GM23338 (cell line): ENCODE data around the gene MYLK4. TPM values are rescaled to one million over a fixed set of nuclear protein-coding genes. Genes with fewer than 3 reads are reported as not detected.

Source experiments
- ATAC-seq: fragments of 200-7000 bp; cut with Tn5 transposase; 3 replicates; pipeline ENCODE4 v1.9.1; 2020
- DNase-seq: peaks from one replicate; pipeline ENCODE4 v3.0.0-alpha.2; 2015; ENCODE audit warnings: low spot score
- H2AFZ ChIP-seq: fragments of 200-600 bp; sonication (generic); 2 replicates; pipeline ENCODE4 v1.8.0; 2016; ENCODE audit warnings: antibody characterized with exemption, mild to moderate bottlenecking, moderate library complexity
- H3F3A ChIP-seq: fragments of 200-600 bp; sonication (generic); replicated peaks from 2 replicates; pipeline ENCODE4 v1.8.0; 2017; ENCODE audit warnings: antibody characterized with exemption, mixed run types, low read depth
- H3K27ac ChIP-seq: fragments of 200-600 bp; sonication (generic); 2 replicates; pipeline ENCODE4 v1.6.1; 2016; ENCODE audit warnings: low read depth
- H3K27me3 ChIP-seq: fragments of 200-600 bp; sonication (generic); 2 replicates; pipeline ENCODE4 v1.8.0; 2016; ENCODE audit warnings: mild to moderate bottlenecking, mixed run types, moderate library complexity; ENCODE audit not compliant: insufficient read depth
- H3K36me3 ChIP-seq: fragments of 200-600 bp; sonication (generic); 2 replicates; pipeline ENCODE4 v1.8.0; 2016; ENCODE audit warnings: mild to moderate bottlenecking; ENCODE audit not compliant: insufficient read depth
- H3K4me1 ChIP-seq: fragments of 200-600 bp; sonication (generic); 2 replicates; pipeline ENCODE4 v1.8.0; 2016; ENCODE audit warnings: mild to moderate bottlenecking, moderate library complexity; ENCODE audit not compliant: insufficient read depth
- H3K4me2 ChIP-seq: fragments of 200-600 bp; sonication (generic); 2 replicates; pipeline ENCODE4 v1.7.1; 2017; ENCODE audit warnings: mixed run types
- H3K4me3 ChIP-seq: fragments of 200-600 bp; sonication (generic); 2 replicates; pipeline ENCODE4 v1.6.1; 2016; ENCODE audit warnings: mixed run types
- H3K79me2 ChIP-seq: fragments of 200-600 bp; sonication (generic); replicated peaks from 2 replicates; pipeline ENCODE4 v1.8.0; 2017; ENCODE audit warnings: mild to moderate bottlenecking; ENCODE audit not compliant: insufficient read depth
- H3K9me2 ChIP-seq: fragments of 200-600 bp; sonication (generic); 2 replicates; pipeline ENCODE4 v1.8.0; 2017; ENCODE audit not compliant: insufficient read depth
- H4K20me1 ChIP-seq: fragments of 200-600 bp; sonication (generic); replicated peaks from 2 replicates; pipeline ENCODE4 v1.8.0; 2017; ENCODE audit warnings: mild to moderate bottlenecking; ENCODE audit not compliant: insufficient read depth
- H3K27ac Mint-ChIP-seq: 2 replicates; pipeline ENCODE4 v1.8.0; 2020; ENCODE audit warnings: inconsistent platforms, mild to moderate bottlenecking, moderate library complexity, mixed read lengths
- H3K27me3 Mint-ChIP-seq: 3 replicates; pipeline ENCODE4 v1.8.0; 2022; ENCODE audit warnings: low read depth, mild to moderate bottlenecking, moderate library complexity, mixed read lengths, inconsistent platforms; ENCODE audit not compliant: insufficient read depth, poor library complexity
- H3K36me3 Mint-ChIP-seq: 3 replicates; pipeline ENCODE4 v1.8.0; 2021; ENCODE audit warnings: low read depth, mild to moderate bottlenecking, inconsistent platforms, moderate library complexity, mixed read lengths
- H3K4me1 Mint-ChIP-seq: 3 replicates; pipeline ENCODE4 v1.8.0; 2020; ENCODE audit warnings: mild to moderate bottlenecking, inconsistent platforms, mixed read lengths
- H3K4me3 Mint-ChIP-seq: 3 replicates; pipeline ENCODE4 v1.8.0; 2021; ENCODE audit warnings: moderate library complexity, mild to moderate bottlenecking, inconsistent platforms, mixed read lengths
- H3K9me3 Mint-ChIP-seq: 3 replicates; pipeline ENCODE4 v1.8.0; 2020; ENCODE audit warnings: moderate library complexity, mild to moderate bottlenecking, inconsistent platforms, mixed read lengths
- CREB1 ChIP-seq: fragments of 250-450 bp; sonication (Bioruptor Pico); IDR thresholded peaks from 2 replicates; pipeline ENCODE4 v1.5.0; 2020; ENCODE audit warnings: low read depth, mild to moderate bottlenecking, moderate library complexity
- CTCF ChIP-seq, 2 experiments: fragments of 200-600 bp in 1 of 2; sonication (generic) in 1 of 2; conservative IDR thresholded peaks; 2 replicates each; pipeline versions ENCODE4 v1.5.1 to v1.6.1; 2016 to 2017; ENCODE audit warnings: antibody characterized with exemption in 2 of 2, low read depth in 2 of 2, mild to moderate bottlenecking in 2 of 2, moderate library complexity in 1 of 2
- ETS1 ChIP-seq: IDR thresholded peaks from 2 replicates; pipeline ENCODE4 v1.6.1; 2016; ENCODE audit warnings: antibody characterized with exemption
- EZH2 ChIP-seq: fragments of 200-600 bp; sonication (generic); IDR thresholded peaks from one replicate; pipeline ENCODE4 v1.8.0; 2017; ENCODE audit warnings: antibody characterized with exemption, mild to moderate bottlenecking, low read depth; ENCODE audit not compliant: unreplicated experiment
- EZH2phosphoT487 ChIP-seq: fragments of 200-600 bp; sonication (generic); IDR thresholded peaks from one replicate; pipeline ENCODE4 v1.8.1; 2018; ENCODE audit warnings: antibody characterized with exemption; ENCODE audit not compliant: unreplicated experiment
- JUNB ChIP-seq: IDR thresholded peaks from one replicate; pipeline ENCODE4 v1.6.1; 2016; ENCODE audit warnings: antibody characterized with exemption; ENCODE audit not compliant: unreplicated experiment
- NANOG ChIP-seq: IDR thresholded peaks from 2 replicates; pipeline ENCODE4 v1.6.1; 2016; ENCODE audit warnings: antibody characterized with exemption, borderline replicate concordance
- POLR2AphosphoS5 ChIP-seq: IDR thresholded peaks from 2 replicates; pipeline ENCODE4 v1.6.1; 2016; ENCODE audit warnings: antibody characterized with exemption, low read depth
- STAT1 ChIP-seq: IDR thresholded peaks from one replicate; pipeline ENCODE4 v1.6.1; 2016; ENCODE audit warnings: antibody characterized with exemption; ENCODE audit not compliant: unreplicated experiment
- ZNF114 ChIP-seq: fragments of 250-450 bp; sonication (Bioruptor Pico); IDR thresholded peaks from 2 replicates; pipeline ENCODE4 v1.5.0; 2020; ENCODE audit warnings: mild to moderate bottlenecking, moderate library complexity
- ZNF331 ChIP-seq: fragments of 250-450 bp; sonication (Bioruptor Pico); IDR thresholded peaks from 2 replicates; pipeline ENCODE4 v1.5.0; 2020; ENCODE audit warnings: low read depth, mild to moderate bottlenecking, moderate library complexity
- polyA plus RNA-seq: library from polyadenylated mRNA; unstranded; fragments of >200 nt; fragmentation: Nextera tagmentation; extraction: Ambion mirVana; gene quantifications from 2 replicates; pipeline ENCODE4 v1.2.1, GENCODE V29; 2016
- total RNA-seq: library from RNA; depleted of rRNA; stranded (reverse); fragments of >200 nt; shearing (Covaris generic); gene quantifications from 2 replicates; pipeline ENCODE4 v1.2.3, GENCODE V29; 2014
- TF ChIP-seq, protein P1 (sequence below): fragments of 250-450 bp; sonication (Bioruptor Pico); IDR thresholded peaks from 2 replicates; pipeline ENCODE4 v1.5.0; 2020; ENCODE audit warnings: mild to moderate bottlenecking, moderate library complexity
- TF ChIP-seq, protein P2 (sequence below): IDR thresholded peaks from one replicate; pipeline ENCODE4 v1.6.1; 2018; ENCODE audit warnings: antibody characterized with exemption; ENCODE audit not compliant: unreplicated experiment

The MYLK4 gene
- total and polyA plus RNA-seq, 2 experiments from 2014 or later: 0.03 to 0.17 TPM

GRCh38 chr6:2615251-2615650, 135.5 kb downstream of the MYLK4 start:
- Histone ChIP-seq H3K4me2 (no peak overlapping the region), H4K20me1 (no peaks in the 10 kb centered on the region), H3K36me3 (no peaks in the 10 kb centered on the region), H3K27ac (no peak overlapping the region), H3K79me2 (no peaks in the 10 kb centered on the region), H3K4me1 (no peaks in the 10 kb centered on the region), H3K9me2 (0 out of 2 replicates have a peak, but pooled peaks cover 6% of the 10 kb centered on the region), H2AFZ (no peak overlapping the region), H3K4me3 (no peak overlapping the region), H3F3A (no peaks in the 10 kb centered on the region), H3K27me3 (no peaks in the 10 kb centered on the region)
- H3K36me3 Mint-ChIP-seq: no peaks in the 10 kb centered on the region
- H3K27ac Mint-ChIP-seq: no peak overlapping the region
- DNase-seq (no peak), ATAC-seq (no peak)
- peaks cover 2% of the 10 kb centered on the region for H3K27me3 Mint-ChIP-seq
- H3K4me1 Mint-ChIP-seq: no peaks in the 10 kb centered on the region
- TF ChIP-seq JUNB (no peak), POLR2AphosphoS5 (no peak), EZH2 (no peak), ZNF331 (CRISPR knock-in tag) (no peak), ETS1 (no peak), NANOG (no peak), CREB1 (CRISPR knock-in tag) (no peak), ZNF114 (CRISPR knock-in tag) (no peak), STAT1 (no peak), CTCF (conservative IDR thresholded peaks at IDR 0.05; ENCODE audit: low read depth in 2 of 2) (no peak), EZH2phosphoT487 (no peak)
- TF ChIP-seq, protein P1, sequence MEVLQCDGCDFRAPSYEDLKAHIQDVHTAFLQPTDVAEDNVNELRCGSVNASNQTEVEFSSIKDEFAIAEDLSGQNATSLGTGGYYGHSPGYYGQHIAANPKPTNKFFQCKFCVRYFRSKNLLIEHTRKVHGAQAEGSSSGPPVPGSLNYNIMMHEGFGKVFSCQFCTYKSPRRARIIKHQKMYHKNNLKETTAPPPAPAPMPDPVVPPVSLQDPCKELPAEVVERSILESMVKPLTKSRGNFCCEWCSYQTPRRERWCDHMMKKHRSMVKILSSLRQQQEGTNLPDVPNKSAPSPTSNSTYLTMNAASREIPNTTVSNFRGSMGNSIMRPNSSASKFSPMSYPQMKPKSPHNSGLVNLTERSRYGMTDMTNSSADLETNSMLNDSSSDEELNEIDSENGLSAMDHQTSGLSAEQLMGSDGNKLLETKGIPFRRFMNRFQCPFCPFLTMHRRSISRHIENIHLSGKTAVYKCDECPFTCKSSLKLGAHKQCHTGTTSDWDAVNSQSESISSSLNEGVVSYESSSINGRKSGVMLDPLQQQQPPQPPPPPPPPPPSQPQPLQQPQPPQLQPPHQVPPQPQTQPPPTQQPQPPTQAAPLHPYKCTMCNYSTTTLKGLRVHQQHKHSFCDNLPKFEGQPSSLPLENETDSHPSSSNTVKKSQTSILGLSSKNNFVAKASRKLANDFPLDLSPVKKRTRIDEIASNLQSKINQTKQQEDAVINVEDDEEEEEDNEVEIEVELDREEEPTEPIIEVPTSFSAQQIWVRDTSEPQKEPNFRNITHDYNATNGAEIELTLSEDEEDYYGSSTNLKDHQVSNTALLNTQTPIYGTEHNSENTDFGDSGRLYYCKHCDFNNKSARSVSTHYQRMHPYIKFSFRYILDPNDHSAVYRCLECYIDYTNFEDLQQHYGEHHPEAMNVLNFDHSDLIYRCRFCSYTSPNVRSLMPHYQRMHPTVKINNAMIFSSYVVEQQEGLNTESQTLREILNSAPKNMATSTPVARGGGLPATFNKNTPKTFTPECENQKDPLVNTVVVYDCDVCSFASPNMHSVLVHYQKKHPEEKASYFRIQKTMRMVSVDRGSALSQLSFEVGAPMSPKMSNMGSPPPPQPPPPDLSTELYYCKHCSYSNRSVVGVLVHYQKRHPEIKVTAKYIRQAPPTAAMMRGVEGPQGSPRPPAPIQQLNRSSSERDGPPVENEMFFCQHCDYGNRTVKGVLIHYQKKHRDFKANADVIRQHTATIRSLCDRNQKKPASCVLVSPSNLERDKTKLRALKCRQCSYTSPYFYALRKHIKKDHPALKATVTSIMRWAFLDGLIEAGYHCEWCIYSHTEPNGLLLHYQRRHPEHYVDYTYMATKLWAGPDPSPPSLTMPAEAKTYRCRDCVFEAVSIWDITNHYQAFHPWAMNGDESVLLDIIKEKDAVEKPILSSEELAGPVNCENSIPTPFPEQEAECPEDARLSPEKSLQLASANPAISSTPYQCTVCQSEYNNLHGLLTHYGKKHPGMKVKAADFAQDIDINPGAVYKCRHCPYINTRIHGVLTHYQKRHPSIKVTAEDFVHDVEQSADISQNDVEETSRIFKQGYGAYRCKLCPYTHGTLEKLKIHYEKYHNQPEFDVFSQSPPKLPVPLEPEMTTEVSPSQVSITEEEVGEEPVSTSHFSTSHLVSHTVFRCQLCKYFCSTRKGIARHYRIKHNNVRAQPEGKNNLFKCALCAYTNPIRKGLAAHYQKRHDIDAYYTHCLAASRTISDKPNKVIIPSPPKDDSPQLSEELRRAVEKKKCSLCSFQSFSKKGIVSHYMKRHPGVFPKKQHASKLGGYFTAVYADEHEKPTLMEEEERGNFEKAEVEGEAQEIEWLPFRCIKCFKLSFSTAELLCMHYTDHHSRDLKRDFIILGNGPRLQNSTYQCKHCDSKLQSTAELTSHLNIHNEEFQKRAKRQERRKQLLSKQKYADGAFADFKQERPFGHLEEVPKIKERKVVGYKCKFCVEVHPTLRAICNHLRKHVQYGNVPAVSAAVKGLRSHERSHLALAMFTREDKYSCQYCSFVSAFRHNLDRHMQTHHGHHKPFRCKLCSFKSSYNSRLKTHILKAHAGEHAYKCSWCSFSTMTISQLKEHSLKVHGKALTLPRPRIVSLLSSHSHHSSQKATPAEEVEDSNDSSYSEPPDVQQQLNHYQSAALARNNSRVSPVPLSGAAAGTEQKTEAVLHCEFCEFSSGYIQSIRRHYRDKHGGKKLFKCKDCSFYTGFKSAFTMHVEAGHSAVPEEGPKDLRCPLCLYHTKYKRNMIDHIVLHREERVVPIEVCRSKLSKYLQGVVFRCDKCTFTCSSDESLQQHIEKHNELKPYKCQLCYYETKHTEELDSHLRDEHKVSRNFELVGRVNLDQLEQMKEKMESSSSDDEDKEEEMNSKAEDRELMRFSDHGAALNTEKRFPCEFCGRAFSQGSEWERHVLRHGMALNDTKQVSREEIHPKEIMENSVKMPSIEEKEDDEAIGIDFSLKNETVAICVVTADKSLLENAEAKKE (CRISPR knock-in tag): no peak
- TF ChIP-seq, protein P2, sequence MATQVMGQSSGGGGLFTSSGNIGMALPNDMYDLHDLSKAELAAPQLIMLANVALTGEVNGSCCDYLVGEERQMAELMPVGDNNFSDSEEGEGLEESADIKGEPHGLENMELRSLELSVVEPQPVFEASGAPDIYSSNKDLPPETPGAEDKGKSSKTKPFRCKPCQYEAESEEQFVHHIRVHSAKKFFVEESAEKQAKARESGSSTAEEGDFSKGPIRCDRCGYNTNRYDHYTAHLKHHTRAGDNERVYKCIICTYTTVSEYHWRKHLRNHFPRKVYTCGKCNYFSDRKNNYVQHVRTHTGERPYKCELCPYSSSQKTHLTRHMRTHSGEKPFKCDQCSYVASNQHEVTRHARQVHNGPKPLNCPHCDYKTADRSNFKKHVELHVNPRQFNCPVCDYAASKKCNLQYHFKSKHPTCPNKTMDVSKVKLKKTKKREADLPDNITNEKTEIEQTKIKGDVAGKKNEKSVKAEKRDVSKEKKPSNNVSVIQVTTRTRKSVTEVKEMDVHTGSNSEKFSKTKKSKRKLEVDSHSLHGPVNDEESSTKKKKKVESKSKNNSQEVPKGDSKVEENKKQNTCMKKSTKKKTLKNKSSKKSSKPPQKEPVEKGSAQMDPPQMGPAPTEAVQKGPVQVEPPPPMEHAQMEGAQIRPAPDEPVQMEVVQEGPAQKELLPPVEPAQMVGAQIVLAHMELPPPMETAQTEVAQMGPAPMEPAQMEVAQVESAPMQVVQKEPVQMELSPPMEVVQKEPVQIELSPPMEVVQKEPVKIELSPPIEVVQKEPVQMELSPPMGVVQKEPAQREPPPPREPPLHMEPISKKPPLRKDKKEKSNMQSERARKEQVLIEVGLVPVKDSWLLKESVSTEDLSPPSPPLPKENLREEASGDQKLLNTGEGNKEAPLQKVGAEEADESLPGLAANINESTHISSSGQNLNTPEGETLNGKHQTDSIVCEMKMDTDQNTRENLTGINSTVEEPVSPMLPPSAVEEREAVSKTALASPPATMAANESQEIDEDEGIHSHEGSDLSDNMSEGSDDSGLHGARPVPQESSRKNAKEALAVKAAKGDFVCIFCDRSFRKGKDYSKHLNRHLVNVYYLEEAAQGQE: no peak
- no peak overlapping the region for H3K4me3 Mint-ChIP-seq
- H3K9me3 Mint-ChIP-seq: peaks cover 6% of the 10 kb centered on the region; the same call in 2 of the 3 replicates
